Testis (tissue), 3 donors: ENCODE measurements around the gene POLR3H. TPM values are rescaled to one million over a fixed set of nuclear protein-coding genes. Genes with fewer than 3 reads are reported as not detected.

Experiments used
- DNase-seq: peaks from one replicate; pipeline ENCODE4 v3.0.0-alpha.2; 2019
- H3K27ac ChIP-seq, 2 donors: fragments of 200-600 bp; sonication (generic); one replicate each; pipeline ENCODE4 v1.5.1; 2019
- H3K27me3 ChIP-seq: fragments of 200-600 bp; sonication (generic); one replicate; pipeline ENCODE4 v1.5.1; 2019
- H3K36me3 ChIP-seq: fragments of 200-600 bp; sonication (generic); one replicate; pipeline ENCODE4 v1.5.1; 2017; ENCODE audit warnings: low read depth; ENCODE audit errors: missing control alignments
- H3K4me1 ChIP-seq: fragments of 200-600 bp; sonication (generic); one replicate; pipeline ENCODE4 v1.5.1; 2019
- H3K4me3 ChIP-seq, 2 donors: fragments of 200-600 bp; sonication (generic); one replicate each; pipeline ENCODE4 v1.5.1; 2017 to 2019
- H3K9me3 ChIP-seq: fragments of 200-600 bp; sonication (generic); one replicate; pipeline ENCODE4 v1.5.1; 2017
- POLR2A ChIP-seq: fragments of 450-650 bp; IDR thresholded peaks from one replicate; pipeline ENCODE4 v1.6.1; 2017; ENCODE audit warnings: antibody characterized with exemption, mild to moderate bottlenecking, moderate library complexity
- WGBS, 2 donors: methylation state at CpG; one replicate each; pipeline ENCODE4 v1.1.5; 2018; 5-methylcytosine and 5-hydroxymethylcytosine counted together
- intact Hi-C: fragments of 100-400 bp; cut with DNase I; formaldehyde crosslinking; loops from one replicate; pipeline ENCODE4 v1.15.1; 2023; ENCODE audit warnings: low total_unique reads
- polyA plus RNA-seq: library from polyadenylated mRNA; stranded (reverse); fragments of 350-450 nt; fragmentation: Illumina TruSeq; extraction: RNeasy Lipid Tissue Mini Kit (QIAGEN cat#74804); gene quantifications from one replicate; pipeline ENCODE4 v1.2.3, GENCODE V29; 2014; ENCODE audit warnings: low read depth, low replicate concordance; ENCODE audit not compliant: insufficient read depth
- total RNA-seq, 2 donors: library from RNA; depleted of rRNA; stranded (reverse); fragments of >200 nt; gene quantifications; one replicate each; pipeline ENCODE4 v1.2.3, GENCODE V29; 2016
- TF ChIP-seq, protein P1 (sequence below), 3 experiments: fragments of 450-650 bp in 2 of 3; fragments of 200-600 bp in 1 of 3; sonication (generic) in 1 of 3; IDR thresholded peaks; one replicate each; pipeline ENCODE4 v1.5.1; 2016 to 2019; ENCODE audit warnings: antibody characterized with exemption in 3 of 3, mild to moderate bottlenecking in 2 of 3, moderate library complexity in 1 of 3

POLR3H gene
- total and polyA plus RNA-seq, 3 donors from 2014 or later, result 23.3 to 38.9 (median 24.6) TPM

DNA sequence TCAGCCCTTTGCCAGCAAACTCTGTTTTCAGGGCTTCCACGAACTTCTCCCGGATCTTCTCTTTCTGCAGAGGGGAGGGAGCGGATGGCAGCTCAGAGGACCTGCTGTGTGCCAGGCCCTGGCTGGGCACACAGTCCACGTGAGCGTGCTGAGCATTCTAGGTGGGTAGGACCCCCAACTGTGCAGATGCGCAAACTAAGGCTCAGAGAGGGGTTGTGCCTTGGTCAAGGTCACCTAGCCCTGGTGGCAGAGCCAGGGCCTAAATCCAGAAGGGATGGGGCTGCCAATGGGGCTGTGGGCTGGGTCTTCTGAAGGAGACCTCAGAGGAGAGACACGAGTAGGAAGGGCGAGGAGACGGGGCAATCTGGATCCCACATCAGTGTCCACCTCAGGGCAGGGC lies 34.5 kb upstream of the POLR3H start:
- no peak for TF ChIP-seq POLR2A
- TF ChIP-seq, protein P1, sequence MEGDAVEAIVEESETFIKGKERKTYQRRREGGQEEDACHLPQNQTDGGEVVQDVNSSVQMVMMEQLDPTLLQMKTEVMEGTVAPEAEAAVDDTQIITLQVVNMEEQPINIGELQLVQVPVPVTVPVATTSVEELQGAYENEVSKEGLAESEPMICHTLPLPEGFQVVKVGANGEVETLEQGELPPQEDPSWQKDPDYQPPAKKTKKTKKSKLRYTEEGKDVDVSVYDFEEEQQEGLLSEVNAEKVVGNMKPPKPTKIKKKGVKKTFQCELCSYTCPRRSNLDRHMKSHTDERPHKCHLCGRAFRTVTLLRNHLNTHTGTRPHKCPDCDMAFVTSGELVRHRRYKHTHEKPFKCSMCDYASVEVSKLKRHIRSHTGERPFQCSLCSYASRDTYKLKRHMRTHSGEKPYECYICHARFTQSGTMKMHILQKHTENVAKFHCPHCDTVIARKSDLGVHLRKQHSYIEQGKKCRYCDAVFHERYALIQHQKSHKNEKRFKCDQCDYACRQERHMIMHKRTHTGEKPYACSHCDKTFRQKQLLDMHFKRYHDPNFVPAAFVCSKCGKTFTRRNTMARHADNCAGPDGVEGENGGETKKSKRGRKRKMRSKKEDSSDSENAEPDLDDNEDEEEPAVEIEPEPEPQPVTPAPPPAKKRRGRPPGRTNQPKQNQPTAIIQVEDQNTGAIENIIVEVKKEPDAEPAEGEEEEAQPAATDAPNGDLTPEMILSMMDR (IDR thresholded peaks at IDR 0.05), result no peak
- no peak overlapping the region for H3K27ac ChIP-seq
- DNase-seq, result no peak
- peaks cover 27% of the 10 kb centered on the region for H3K4me1 ChIP-seq
- no peak overlapping the region for H3K4me3 ChIP-seq
- H3K9me3 ChIP-seq, result no peaks in the 10 kb centered on the region
- intact Hi-C loops, result no loop called here
- 77% methylated on average over 9 of the region's 9 CpGs; no CpG with 5 or more reads in 1 of the 2 donors for WGBS, 2 donors
- H3K36me3 ChIP-seq, result no peaks in the 10 kb centered on the region
- H3K27me3 ChIP-seq, result no peaks in the 10 kb centered on the region

DNA sequence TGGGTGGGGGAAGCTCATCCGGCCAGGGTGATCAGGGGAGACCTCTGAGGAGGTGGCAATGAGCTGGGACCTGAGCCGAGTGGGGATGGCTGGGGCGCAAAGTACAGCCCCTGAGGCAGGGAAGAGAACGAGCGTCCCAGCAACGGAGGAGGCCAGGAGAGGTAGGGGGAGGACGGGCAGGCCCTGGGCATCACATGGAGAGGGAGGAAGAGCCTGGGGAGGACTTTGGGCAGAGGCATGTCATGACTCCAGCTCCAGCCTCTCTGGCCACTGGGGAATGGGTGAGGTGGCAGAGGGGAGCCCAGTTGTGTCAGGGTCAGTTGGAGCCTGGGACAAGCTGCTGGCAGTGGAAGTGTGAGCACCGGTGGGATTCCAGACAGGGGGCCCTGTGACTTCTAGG lies 33.8 kb upstream of the POLR3H start:
- H3K9me3 ChIP-seq, result no peaks in the 10 kb centered on the region
- peaks cover 27% of the 10 kb centered on the region for H3K4me1 ChIP-seq
- TF ChIP-seq, protein P1 (IDR thresholded peaks at IDR 0.05), result no peak
- TF ChIP-seq POLR2A, result no peak
- no peak overlapping the region for H3K27ac ChIP-seq
- intact Hi-C loops, result no loop called here
- no peak for DNase-seq
- WGBS, 2 donors, result 77 to 96% methylated on average over 8 of the region's 8 CpGs
- no peaks in the 10 kb centered on the region for H3K36me3 ChIP-seq
- no peaks in the 10 kb centered on the region for H3K27me3 ChIP-seq
- H3K4me3 ChIP-seq, result no peak overlapping the region

DNA sequence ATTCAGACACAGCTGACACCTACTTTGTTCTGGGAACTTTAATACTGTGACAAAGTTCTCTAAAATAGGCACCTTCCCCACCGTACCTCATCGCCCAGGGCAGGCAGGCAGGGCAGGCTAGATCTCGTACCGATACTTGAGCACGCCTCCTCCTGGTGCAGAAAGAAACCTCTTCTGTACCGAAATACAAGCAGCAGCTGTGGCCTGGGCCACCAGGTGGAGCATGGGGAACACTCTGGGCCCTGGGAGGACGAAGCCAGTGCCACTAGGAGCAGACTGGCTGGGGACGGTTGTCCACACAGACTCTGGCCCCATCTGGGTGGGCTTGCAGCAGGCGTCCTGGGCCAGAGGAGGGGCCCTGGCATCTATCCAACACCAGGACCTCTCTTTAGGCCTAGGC lies 32.6 kb upstream of the POLR3H start:
- peaks cover 27% of the 10 kb centered on the region for H3K4me1 ChIP-seq
- intact Hi-C loops, result no loop called here
- DNase-seq, result peak; percentile 81
- H3K36me3 ChIP-seq, result no peaks in the 10 kb centered on the region
- no peak for TF ChIP-seq POLR2A
- TF ChIP-seq, protein P1 (IDR thresholded peaks at IDR 0.05), result peak; percentile 39 to 68 (median 60)
- H3K9me3 ChIP-seq, result no peaks in the 10 kb centered on the region
- no peaks in the 10 kb centered on the region for H3K27me3 ChIP-seq
- H3K27ac ChIP-seq, result no peak overlapping the region
- H3K4me3 ChIP-seq, result no peak overlapping the region
- WGBS, 2 donors, result 71% methylated on average over 9 of the region's 9 CpGs; no CpG with 5 or more reads in 1 of the 2 donors

DNA sequence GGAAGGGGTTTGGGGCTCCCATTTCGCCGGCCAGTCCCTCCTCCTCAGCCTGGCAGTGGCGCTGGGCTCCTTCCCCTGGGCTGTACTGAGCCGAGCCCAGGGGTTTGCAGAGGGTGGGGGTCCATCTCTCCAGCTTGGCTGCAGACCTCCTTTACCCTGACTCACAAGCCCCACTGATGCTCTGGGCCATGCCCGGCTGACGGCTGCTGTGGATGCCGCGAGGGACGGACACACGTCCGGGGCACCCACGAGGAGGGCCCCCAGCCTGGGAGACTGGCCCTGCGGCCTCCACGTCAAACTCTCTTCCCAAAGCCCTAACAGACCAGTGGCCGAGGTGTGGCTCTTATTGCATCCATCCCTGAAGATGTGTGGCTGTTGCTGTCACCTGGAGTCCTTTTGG lies 31.3 kb upstream of the POLR3H start:
- DNase-seq, result no peak
- 86% methylated on average over 15 of the region's 15 CpGs; no CpG with 5 or more reads in 1 of the 2 donors for WGBS, 2 donors

More for the DNA sequence above, 31.3 kb upstream of the POLR3H start:
- H3K9me3 ChIP-seq, result no peaks in the 10 kb centered on the region
- peak overlapping the region in 1 of 2 donors; percentile 70 for H3K27ac ChIP-seq
- TF ChIP-seq, protein P1 (IDR thresholded peaks at IDR 0.05), result no peak
- TF ChIP-seq POLR2A, result no peak
- H3K4me3 ChIP-seq, result no peak overlapping the region
- H3K36me3 ChIP-seq, result no peaks in the 10 kb centered on the region
- no peaks in the 10 kb centered on the region for H3K27me3 ChIP-seq
- intact Hi-C loops, result no loop called here
- H3K4me1 ChIP-seq, result peaks cover 27% of the 10 kb centered on the region
